GM23248 (cell line): Measurements from ENCODE around the gene TTLL3. TPM values are rescaled to one million over a fixed set of nuclear protein-coding genes. Genes with fewer than 3 reads are reported as not detected.
"Not testable (repeated sequence)": the region's sequence is repeated elsewhere in the genome, so short reads cannot be mapped to it uniquely, and the experiment has no call there.

ENCODE experiments used
- DNase-seq: peaks from one replicate; pipeline ENCODE4 v3.0.0-alpha.2; 2015
- H2AFZ ChIP-seq: fragments of 200-600 bp; sonication (generic); 2 replicates; pipeline ENCODE4 v1.6.1; 2016; ENCODE audit warnings: antibody characterized with exemption
- H3F3A ChIP-seq: fragments of 200-600 bp; sonication (generic); 2 replicates; pipeline ENCODE4 v1.6.1; 2016; ENCODE audit warnings: mild to moderate bottlenecking, antibody characterized with exemption, mixed run types; ENCODE audit not compliant: insufficient read depth
- H3K27ac ChIP-seq: fragments of 200-600 bp; sonication (generic); 2 replicates; pipeline ENCODE4 v1.5.1; 2016; ENCODE audit warnings: mild to moderate bottlenecking
- H3K27me3 ChIP-seq: fragments of 200-600 bp; sonication (generic); replicated peaks from 2 replicates; pipeline ENCODE4 v1.6.1; 2016; ENCODE audit warnings: mild to moderate bottlenecking; ENCODE audit not compliant: insufficient read depth
- H3K36me3 ChIP-seq: fragments of 200-600 bp; sonication (generic); 2 replicates; pipeline ENCODE4 v1.6.1; 2016; ENCODE audit warnings: low read depth, mild to moderate bottlenecking
- H3K4me1 ChIP-seq: fragments of 200-600 bp; sonication (generic); 2 replicates; pipeline ENCODE4 v1.6.1; 2016; ENCODE audit warnings: mild to moderate bottlenecking; ENCODE audit not compliant: insufficient read depth
- H3K4me2 ChIP-seq: fragments of 200-600 bp; sonication (generic); one replicate; pipeline ENCODE4 v1.6.1; 2016; ENCODE audit warnings: mild to moderate bottlenecking; ENCODE audit not compliant: unreplicated experiment
- H3K4me3 ChIP-seq: fragments of 200-600 bp; sonication (generic); 2 replicates; pipeline ENCODE4 v1.5.1; 2016; ENCODE audit warnings: mild to moderate bottlenecking
- H3K79me2 ChIP-seq: fragments of 200-600 bp; sonication (generic); 2 replicates; pipeline ENCODE4 v1.6.1; 2016; ENCODE audit warnings: mild to moderate bottlenecking; ENCODE audit not compliant: insufficient read depth
- H3K9ac ChIP-seq: fragments of 200-600 bp; sonication (generic); 2 replicates; pipeline ENCODE4 v1.6.1; 2016; ENCODE audit warnings: mild to moderate bottlenecking
- H3K9me2 ChIP-seq: fragments of 200-600 bp; sonication (generic); 2 replicates; pipeline ENCODE4 v1.6.1; 2016; ENCODE audit warnings: mixed run types, mild to moderate bottlenecking, moderate library complexity; ENCODE audit not compliant: insufficient read depth
- H3K9me3 ChIP-seq: fragments of 200-600 bp; sonication (generic); one replicate; pipeline ENCODE4 v1.6.1; 2017; ENCODE audit warnings: low read depth
- H4K20me1 ChIP-seq: fragments of 200-600 bp; sonication (generic); 2 replicates; pipeline ENCODE4 v1.6.0; 2016; ENCODE audit not compliant: insufficient read depth
- EZH2 ChIP-seq: fragments of 200-600 bp; sonication (generic); IDR thresholded peaks from 2 replicates; pipeline ENCODE4 v1.6.1; 2018; ENCODE audit warnings: antibody characterized with exemption, mild to moderate bottlenecking; ENCODE audit not compliant: insufficient read depth, poor library complexity, severe bottlenecking
- EZH2phosphoT487 ChIP-seq: fragments of 200-600 bp; sonication (generic); IDR thresholded peaks from 2 replicates; pipeline ENCODE4 v1.6.1; 2018; ENCODE audit warnings: antibody characterized with exemption, moderate library complexity, mild to moderate bottlenecking, low read depth; ENCODE audit not compliant: insufficient read depth
- WGBS, 2 experiments: methylation state at CpG; one replicate each; pipeline ENCODE4 v1.1.6; 2015 to 2017; ENCODE audit warnings: low lambda C conversion rate in 2 of 2, low coverage in 1 of 2; ENCODE audit errors: missing lambda C conversion rate in 2 of 2; 5-methylcytosine and 5-hydroxymethylcytosine counted together
- in situ Hi-C: fragments of 300-500 bp; cut with MboI; formaldehyde crosslinking; loops from 2 replicates; pipeline ENCODE4 v1.15.0; 2020
- polyA plus RNA-seq: library from polyadenylated mRNA; unstranded; fragments of >200 nt; fragmentation: Nextera tagmentation; extraction: Ambion mirVana; gene quantifications from 2 replicates; pipeline ENCODE4 v1.2.1, GENCODE V29; 2016
- total RNA-seq: library from RNA; depleted of rRNA; stranded (reverse); fragments of >200 nt; shearing (Covaris generic); gene quantifications from 2 replicates; pipeline ENCODE4 v1.2.3, GENCODE V29; 2014

The TTLL3 gene
- total and polyA plus RNA-seq, 2 experiments from 2014 or later = 26.9 to 30.3 TPM

- H3K9ac ChIP-seq, H3K36me3 ChIP-seq, H3K4me3 ChIP-seq, H3K9me2 ChIP-seq, H3K27ac ChIP-seq, in situ Hi-C loops, H3F3A ChIP-seq, H3K4me1 ChIP-seq, H3K9me3 ChIP-seq, H3K79me2 ChIP-seq, H3K4me2 ChIP-seq, H3K27me3 ChIP-seq, DNase-seq, H4K20me1 ChIP-seq, H2AFZ ChIP-seq: not testable (repeated sequence)
- 82 to 87% methylated on average over 6 of the region's 6 CpGs for WGBS, 2 experiments
These were observed 41.3 kb downstream of the TTLL3 start for GRCh38 chr3:9851383-9851782.

GRCh38 chr3:9851926-9852325 lies 41.9 kb downstream of the TTLL3 start:
- H3K36me3 ChIP-seq, H3K9ac ChIP-seq, H3K9me3 ChIP-seq, H3K27me3 ChIP-seq, H3K9me2 ChIP-seq, H3K4me2 ChIP-seq, H3K4me1 ChIP-seq, H3K27ac ChIP-seq, H2AFZ ChIP-seq, H3K4me3 ChIP-seq, H4K20me1 ChIP-seq, in situ Hi-C loops, H3K79me2 ChIP-seq, DNase-seq, H3F3A ChIP-seq: not testable (repeated sequence)
- 36 to 38% methylated on average over 6 of the region's 6 CpGs for WGBS, 2 experiments

GRCh38 chr3:9852528-9852927 lies 42.5 kb downstream of the TTLL3 start:
- H3K79me2 ChIP-seq = no peaks in the 10 kb centered on the region
- H4K20me1 ChIP-seq = no peaks in the 10 kb centered on the region
- no peaks in the 10 kb centered on the region for H3K9me2 ChIP-seq
- no peaks in the 10 kb centered on the region for H3K27me3 ChIP-seq
- 74 to 76% methylated on average over 6 of the region's 6 CpGs for WGBS, 2 experiments
- TF ChIP-seq EZH2 (no peak), EZH2phosphoT487 (no peak)
- H3K4me1 ChIP-seq = no peaks in the 10 kb centered on the region
- no peaks in the 10 kb centered on the region for H3K9me3 ChIP-seq
- H3K27ac ChIP-seq = no peak overlapping the region
- no peak overlapping the region for H3K4me2 ChIP-seq
- H3K4me3 ChIP-seq = no peak overlapping the region
- H2AFZ ChIP-seq = no peak overlapping the region
- H3K9ac ChIP-seq = no peak overlapping the region
- in situ Hi-C loops = no loop called here
- no peaks in the 10 kb centered on the region for H3K36me3 ChIP-seq
- no peaks in the 10 kb centered on the region for H3F3A ChIP-seq
- DNase-seq = no peak

- DNase-seq, H2AFZ ChIP-seq, H3K4me1 ChIP-seq, H4K20me1 ChIP-seq, H3K36me3 ChIP-seq, H3K4me2 ChIP-seq, H3K4me3 ChIP-seq, H3K27me3 ChIP-seq, H3K79me2 ChIP-seq, H3K27ac ChIP-seq, H3K9me2 ChIP-seq, H3K9me3 ChIP-seq, H3F3A ChIP-seq, in situ Hi-C loops, H3K9ac ChIP-seq: not testable (repeated sequence)
- 68% methylated on average over 11 of the region's 11 CpGs for WGBS, 2 experiments
These were observed 44.4 kb downstream of the TTLL3 start for GRCh38 chr3:9854291-9854940.

- Histone ChIP-seq H3K4me1 (no peaks in the 10 kb centered on the region), H4K20me1 (no peaks in the 10 kb centered on the region), H3K27ac (no peak overlapping the region), H3K79me2 (no peaks in the 10 kb centered on the region), H3K4me3 (no peak overlapping the region), H3K9ac (no peak overlapping the region), H3K9me2 (no peaks in the 10 kb centered on the region), H3F3A (no peaks in the 10 kb centered on the region), H2AFZ (no peak overlapping the region), H3K27me3 (no peaks in the 10 kb centered on the region), H3K36me3 (no peaks in the 10 kb centered on the region), H3K4me2 (no peak overlapping the region), H3K9me3 (no peaks in the 10 kb centered on the region)
- WGBS, 2 experiments = 91 to 95% methylated on average over 3 of the region's 3 CpGs
- DNase-seq = no peak
- no peak for TF ChIP-seq EZH2phosphoT487
- in situ Hi-C loops = no loop called here
These were observed 45.5 kb downstream of the TTLL3 start for GRCh38 chr3:9855594-9855993.
